NT2/D1 (cell line): Measurements from ENCODE around the gene WDR86.

Experiments used
- YY1 ChIP-seq: IDR thresholded peaks from 2 replicates; pipeline ENCODE4 v1.6.1; 2011; ENCODE audit not compliant: insufficient read length, insufficient read depth
- ZNF274 ChIP-seq: IDR thresholded peaks from 2 replicates; pipeline ENCODE4 v1.6.1; 2011; ENCODE audit warnings: mild to moderate bottlenecking, low read depth, low read length

DNA sequence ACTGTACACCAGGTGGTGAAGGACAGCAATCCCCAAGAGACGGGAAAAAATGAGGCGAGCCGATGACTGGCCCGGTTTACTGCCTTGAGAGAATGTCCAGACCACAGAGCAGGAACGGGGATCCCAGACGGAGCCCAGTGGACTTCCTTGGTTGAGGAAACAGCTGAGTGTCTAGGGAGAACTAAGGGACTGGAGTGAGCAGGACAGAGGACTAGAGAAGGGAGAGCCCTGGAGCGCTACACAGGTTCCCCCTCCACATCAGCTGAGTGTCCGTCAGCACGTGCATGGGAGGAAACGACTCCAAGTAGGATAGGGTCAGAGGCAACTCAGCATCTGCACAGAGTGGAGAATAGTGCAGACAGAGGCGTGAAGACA is 7.1 kb upstream of the WDR86 start:
- TF ChIP-seq ZNF274 = no peak
- no peak for TF ChIP-seq YY1
